Endometrial microvascular endothelial cells (primary cell): ENCODE measurements around the gene SLC39A11. TPM values are rescaled to one million over a fixed set of nuclear protein-coding genes. Genes with fewer than 3 reads are reported as not detected.
"Not testable (repeated sequence)": the region's sequence is repeated elsewhere in the genome, so short reads cannot be mapped to it uniquely, and the experiment has no call there.

Experiments used
- in situ Hi-C: cut with HindIII; loops from 2 replicates; pipeline ENCODE4 v1.10.0; 2017; ENCODE audit warnings: low sequenced_read_pairs, low pct_unique_long_range_greater_than_20kb; ENCODE audit errors: inconsistent ontology term
- total RNA-seq: library from RNA; depleted of rRNA; stranded (reverse); fragments of >200 nt; gene quantifications from one replicate; pipeline ENCODE4 v1.2.3, GENCODE V29; 2015; ENCODE audit errors: inconsistent ontology term

Gene SLC39A11
- total RNA-seq, 1 donor from 2014 or later, result 11.8 TPM

DNA sequence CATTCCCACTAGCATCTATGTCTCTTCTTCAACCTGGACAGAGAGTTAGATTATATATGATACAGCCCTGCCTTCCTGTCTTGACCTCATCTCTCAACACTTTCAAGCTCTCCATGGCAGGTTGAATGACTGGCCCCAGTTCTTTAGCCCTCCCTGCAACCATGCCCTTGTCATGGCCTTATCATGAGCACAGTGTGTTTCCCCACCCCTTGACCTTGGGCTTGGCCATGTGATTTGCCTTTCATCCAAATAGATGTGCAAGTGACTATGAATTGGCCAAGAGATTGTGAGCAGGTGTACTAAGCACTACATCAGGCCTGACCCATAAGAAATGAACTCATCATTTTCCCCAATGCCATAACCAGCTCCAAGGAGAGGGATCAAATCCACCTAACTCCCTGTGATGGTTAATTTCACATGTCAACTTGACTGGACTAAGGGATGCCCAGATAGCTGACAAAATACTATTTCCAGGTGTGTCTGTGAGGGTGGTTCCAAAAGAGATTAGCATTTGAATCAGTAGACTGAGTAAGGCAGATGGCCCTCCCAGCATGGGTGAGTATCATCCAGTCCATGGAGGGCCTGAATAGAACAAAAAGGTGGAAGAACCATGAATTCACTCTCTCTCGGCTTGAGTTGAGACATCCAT is 97.4 kb downstream of the SLC39A11 start:
- in situ Hi-C loops, result no loop called here

DNA sequence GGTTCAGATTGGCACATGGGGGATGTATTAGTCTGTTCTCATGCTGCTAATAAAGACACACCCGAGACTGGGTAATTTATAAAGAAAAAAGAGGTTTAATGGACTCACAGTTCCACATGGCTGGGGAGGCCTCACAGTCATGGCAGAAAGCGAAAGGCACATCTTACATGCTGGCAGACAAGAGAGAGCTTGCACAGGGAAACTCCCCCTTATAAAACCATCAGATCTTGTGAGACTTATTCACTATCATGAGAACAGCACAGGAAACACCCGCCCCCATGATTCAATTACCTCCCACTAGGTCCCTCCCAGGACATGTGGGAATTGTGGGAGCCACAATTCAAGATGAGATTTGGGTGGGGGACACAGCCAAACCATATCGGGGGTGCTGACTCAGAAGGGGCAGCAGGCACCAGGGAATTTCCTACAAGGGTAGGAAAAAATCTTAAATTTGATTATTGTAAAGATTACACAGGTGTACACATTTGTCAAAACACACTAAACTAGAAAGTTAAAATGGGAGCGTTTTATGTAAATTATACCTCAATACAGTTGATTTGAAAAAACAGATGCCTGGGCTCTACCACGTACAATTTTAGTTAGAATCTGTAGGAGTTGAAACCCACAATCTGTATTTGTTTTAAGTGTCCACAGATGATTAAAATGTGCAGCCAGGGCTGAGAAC is 99.6 kb downstream of the SLC39A11 start:
- in situ Hi-C loops, result not testable (repeated sequence)

DNA sequence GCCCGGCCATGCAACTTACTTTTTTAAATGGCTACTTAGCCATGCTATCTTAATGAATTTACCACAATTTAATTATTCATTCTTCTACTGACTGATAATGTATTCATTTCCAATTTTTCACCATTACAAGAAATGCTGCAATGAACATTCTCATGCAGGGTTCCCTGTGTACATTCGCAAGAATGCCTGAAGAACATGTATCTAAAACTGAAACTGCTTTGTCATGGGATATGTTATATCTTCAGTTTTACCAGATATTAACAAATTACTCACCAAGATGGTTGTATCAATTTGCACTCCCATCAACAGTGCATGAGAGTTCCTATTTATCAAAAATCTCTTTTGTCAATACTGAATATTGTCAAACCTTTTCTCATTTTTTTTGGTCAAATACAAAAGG is 100.8 kb downstream of the SLC39A11 start:
- in situ Hi-C loops, result no loop called here

DNA sequence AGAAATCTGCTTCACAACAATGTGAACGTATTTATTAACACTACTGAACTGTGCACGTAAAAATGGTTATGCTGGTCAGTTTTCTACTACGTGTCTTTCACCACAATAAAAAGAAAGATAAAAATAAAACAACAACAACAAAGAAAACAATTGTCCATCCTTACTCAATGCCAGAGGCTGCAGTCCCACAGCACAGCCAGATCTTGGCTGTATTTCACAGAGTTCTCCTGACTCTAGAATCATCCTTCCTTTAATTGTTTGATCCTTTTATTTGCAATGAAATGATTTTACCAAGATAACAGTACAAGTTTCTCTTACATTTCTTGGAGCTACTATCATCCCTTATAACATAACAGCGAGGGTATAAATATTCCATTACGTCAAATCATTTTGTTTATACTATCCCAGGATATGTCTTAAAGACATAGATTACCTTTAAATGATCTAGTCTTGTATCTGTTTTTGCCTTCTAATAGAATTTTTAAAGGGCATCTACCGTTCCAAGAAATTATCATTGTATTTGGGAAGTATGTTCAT is 103.3 kb downstream of the SLC39A11 start:
- in situ Hi-C loops, result no loop called here

DNA sequence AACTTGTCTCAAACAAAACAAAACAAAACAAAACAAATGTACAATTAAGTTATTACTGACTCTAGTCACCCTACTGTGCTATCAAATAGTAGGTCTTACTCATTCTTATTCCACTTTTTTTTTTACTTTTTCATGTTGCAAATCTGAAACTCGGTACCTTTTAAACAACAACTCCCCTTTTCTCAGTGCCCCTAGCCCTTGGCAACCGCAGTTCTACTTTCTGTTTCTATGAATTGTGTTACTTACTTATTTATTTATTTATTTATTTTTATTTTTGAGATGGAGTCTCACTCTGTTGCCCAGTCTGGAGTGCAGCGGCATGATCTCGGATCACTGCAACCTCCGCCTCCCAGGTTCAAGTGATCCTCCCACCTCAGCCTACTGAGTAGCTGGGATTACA is 104.0 kb downstream of the SLC39A11 start:
- in situ Hi-C loops, result no loop called here

DNA sequence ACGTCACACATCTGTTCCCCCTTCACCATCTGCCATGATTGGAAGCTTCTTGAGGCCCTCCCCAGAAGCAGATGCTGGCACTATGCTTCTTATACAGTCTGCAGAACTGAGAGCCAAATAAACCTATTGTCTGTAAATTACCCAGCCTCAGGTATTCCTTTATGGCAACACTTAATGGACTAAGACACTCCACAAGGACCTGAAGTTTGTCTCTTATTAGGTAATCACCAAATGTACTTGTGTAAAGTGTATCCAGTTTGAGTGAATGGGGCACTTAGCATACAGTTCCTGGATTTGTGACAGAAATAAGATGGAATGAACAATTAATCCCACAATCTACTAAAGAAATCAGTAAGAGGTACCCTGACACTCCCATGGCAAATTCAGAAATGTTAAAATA is 105.3 kb downstream of the SLC39A11 start:
- in situ Hi-C loops, result no loop called here

DNA sequence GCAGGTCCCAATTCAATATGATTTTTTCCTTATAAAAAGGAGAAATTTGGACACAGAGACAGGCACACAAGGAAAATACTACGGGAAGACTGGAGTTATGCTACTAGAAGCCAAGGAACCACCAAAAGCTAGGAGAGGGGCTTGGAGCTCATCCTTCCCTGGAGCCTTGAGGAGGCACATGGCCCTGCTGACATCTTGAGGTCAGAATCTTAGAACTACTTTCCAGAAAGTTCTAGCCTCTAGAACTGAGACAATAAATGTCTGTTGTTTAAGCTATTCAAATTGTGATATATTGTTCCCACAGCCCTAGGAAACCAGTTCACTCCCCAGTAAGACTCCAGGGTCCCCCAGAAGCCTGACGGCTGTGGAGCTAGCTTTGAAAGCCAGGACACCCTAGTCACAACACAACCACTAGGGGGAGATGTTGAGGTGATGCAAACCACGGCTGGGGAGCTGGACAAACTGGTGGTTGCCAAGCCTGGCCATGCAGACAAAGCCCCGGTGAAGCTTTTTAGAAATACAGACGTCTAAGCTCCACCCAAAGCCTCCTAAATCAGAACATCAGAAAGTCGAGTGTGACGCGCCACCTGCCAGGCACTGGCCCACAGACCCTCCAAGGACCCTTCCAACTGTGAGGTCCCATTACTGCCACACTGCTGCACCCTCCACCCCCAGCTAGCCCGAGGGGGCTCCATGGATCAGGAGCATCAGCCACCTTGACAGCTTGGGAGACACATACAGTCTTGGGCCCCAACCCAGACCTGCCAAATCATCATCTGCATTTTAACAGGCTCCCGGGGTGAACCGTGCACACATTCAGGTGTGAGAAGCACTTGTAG is 106.4 kb downstream of the SLC39A11 start:
- in situ Hi-C loops, result no loop called here

DNA sequence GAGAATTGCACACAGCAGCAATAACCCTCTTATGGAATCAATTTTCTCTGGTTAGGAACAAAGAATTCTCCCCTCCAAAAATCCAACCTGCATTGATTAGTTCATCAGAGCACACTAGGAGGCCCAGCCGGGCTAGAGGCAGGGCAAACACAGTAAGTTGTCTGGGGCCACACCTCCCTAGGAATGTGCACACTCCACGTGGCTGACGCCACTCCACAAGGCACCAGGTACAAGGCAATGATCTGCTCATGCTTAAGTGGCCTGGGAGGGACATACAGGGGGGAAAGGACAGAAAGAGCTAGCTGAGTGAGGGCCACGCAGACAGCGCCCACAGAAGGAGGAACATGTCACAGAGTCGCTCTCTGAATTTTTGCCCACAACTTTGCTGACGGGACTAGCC is 107.6 kb downstream of the SLC39A11 start:
- in situ Hi-C loops, result no loop called here

DNA sequence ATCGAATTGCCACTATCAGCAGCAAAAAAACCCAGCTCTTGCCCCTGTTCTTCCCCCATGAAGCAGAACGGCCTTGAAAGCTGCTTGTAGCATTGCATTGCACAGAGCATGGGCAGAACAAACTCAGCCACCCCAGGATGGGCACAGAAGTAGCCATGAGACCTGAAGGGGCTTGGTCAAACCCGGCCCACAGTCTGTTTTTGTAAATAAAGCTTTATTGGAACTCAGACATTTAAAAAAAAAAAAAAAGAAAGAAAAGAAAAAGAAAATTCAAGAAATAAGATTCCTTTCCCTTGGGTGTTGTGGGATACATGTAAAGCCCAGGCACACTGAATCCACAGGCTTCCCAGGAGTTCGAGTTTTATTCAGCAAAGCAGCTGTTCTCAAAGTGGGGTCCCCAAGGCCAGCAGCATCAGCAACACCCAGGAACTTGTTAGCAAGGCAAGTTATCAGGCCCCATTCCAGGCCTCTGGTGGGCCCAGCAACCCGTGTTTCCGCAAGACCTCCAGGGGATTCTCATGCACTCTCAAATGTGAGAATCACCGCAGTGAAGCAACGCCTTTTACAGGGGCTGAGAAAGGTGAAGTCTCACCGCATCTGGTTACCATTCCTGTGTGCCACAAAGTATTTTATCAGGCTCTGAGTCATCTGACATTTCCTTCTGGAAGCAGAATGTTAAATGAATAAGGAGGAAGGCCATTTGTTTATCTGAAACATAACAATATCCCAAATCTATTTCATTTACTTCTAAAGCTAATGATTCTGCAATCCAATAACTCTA is 108.2 kb downstream of the SLC39A11 start:
- in situ Hi-C loops, result no loop called here

DNA sequence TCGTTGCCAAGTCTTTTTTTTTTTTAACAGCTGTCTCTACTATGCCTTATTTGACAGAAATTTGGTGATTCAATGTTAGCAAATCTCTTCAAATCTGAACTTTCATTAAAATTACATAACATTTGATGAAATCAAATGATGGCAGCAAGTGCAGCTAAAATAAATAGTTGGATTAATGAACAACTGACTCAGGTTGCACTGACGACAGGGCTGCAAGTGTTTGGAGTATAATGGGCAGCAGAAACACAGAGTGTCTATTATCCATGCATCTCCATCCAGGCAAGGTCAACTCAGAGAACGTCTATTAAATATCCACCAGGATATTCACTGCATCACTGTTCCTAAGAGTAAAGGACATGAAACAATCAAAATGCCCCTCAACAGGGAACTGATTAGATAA is 109.8 kb downstream of the SLC39A11 start:
- in situ Hi-C loops, result no loop called here

DNA sequence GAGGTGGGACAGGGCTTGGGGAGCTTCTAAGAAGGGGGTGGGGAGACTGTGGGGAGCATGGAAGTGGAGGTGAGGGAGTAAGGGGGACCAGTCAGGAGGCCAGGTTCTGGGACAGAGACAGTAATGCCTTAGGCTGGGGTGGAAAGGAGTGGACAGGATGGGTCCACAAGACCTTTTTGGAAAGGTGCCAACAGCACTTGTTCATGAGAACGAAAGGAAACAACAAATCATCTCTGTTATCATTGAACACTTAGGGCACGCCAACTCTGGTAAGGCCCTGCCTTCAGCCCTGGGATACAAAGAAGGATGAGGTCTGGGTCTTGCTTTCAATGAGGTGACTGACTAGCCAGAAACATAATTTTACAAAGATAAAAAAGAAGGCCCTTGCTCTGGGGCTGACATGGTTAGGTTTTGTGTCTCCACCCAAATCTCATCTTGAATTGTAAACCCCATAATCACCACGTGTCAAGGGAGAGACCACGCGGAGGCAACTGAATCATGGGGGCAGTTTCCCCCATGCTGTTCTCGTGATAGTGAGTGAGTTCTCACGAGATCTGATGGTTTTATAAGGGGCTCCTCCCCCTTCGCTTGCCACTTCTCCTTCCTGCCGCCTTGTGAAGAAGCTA is 113.8 kb downstream of the SLC39A11 start:
- in situ Hi-C loops, result no loop called here

DNA sequence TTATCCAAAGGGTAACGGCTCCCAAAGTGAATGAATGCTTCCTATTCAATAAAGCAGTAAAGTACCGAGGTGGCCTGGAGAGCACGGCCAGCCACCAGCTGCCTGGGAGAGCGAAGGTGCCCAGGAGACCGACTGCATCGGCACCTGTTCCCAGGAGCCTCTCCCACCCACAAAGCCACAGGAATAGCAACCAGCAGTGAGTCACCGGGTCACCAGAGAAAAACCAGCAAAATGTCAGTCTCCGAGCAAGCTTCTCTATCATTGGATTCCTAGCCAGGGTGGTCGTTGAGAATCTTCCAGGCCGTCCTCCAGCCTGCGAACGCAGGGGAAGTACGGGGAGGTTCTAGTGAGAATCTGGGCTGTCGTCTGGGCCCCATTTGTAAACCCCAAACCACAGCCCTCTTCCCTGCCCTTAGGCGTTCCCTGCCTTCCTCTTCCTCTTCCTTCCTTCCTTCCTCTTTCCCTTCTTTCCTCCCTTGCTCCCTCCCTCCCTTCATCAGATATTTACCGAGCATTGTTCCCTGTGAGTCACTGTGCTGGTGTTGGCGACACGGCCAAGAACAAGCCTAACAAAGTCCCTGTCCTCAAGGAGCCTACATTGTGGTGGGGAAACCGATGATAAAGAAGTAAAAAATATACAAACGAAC is 114.6 kb downstream of the SLC39A11 start:
- in situ Hi-C loops, result no loop called here

DNA sequence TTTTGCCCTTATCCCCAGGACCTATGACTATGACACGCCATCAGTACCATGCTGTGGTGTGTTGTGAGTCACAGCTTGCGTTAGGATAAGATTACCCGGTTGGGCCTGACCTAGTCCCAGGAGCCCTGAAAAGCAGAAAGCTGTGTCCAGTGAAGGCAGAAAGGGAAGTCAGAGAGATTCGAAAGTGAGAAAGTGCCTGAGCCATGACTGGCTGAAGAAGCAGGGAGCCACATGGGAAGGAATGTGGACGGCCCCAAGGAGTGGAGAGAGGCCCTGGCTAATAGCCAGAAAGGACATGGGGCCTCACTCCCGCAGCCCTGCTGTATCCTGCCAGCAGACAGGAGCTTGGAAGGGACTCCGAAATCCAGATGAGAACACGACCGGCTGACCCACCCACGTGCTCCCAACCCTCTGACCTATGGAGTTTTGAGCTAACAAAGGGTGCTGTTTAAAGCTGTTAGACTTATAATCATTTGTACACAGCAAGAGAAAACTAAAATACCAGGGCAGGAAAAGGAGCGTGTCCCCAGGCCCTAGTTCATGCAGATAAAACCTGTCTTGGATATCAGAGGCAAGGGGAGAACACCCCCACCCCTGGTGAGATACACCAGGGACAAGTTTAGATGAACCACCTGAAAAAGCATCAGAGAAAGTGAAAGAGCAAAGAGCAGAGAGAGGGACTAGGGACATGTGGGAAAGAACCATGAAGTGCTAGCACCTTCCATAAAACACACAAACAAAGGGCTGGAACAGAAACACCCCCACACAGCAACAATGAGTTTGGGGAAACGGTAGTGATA is 115.3 kb downstream of the SLC39A11 start:
- in situ Hi-C loops, result no loop called here

DNA sequence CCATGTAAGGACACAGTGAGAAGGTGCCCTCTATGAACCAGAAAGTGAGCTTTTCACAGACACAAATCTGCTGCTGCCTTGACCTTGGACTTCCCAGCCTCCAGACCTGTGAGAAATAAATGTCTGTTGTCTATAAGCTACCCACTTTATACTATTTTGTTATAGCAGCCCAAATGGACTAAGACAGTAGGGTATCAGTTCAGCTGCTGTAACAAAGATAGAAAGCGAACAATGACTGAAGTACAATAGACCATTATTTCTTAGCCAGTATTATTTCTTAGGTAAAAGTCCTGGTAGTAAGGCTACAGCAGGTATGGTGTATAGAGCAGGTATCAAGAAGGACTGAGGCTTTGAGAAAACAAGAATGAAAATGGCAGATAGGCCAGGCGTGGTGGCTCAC is 117.0 kb downstream of the SLC39A11 start:
- in situ Hi-C loops, result no loop called here

DNA sequence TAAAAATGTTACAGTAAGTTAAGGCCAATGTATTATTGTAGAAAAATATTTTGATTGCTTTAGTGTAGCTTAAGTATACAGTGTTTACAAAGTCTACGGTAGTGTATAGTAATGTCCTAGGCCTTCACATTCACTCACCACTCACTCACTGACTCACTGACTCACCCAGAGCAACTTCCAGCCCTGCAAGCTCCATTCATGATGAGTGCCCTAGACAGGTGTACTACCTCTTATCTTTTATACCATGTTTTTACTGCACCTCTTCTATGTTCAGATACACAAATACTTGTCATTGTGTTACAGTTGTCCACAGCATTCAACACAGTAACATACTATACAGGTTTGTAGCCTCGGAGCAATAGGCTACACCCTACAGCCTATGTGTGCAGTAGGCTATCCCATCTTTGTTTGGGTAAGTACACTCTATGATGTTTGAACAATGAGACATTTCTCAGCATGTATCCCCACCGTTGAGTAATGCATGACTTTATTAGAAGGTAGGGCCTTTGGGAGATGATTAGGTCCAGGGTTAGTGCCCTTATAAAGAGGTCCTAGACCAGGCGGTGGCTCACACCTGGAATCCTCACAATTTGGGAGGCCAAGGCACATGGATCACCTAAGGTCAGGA is 117.8 kb downstream of the SLC39A11 start:
- in situ Hi-C loops, result no loop called here

DNA sequence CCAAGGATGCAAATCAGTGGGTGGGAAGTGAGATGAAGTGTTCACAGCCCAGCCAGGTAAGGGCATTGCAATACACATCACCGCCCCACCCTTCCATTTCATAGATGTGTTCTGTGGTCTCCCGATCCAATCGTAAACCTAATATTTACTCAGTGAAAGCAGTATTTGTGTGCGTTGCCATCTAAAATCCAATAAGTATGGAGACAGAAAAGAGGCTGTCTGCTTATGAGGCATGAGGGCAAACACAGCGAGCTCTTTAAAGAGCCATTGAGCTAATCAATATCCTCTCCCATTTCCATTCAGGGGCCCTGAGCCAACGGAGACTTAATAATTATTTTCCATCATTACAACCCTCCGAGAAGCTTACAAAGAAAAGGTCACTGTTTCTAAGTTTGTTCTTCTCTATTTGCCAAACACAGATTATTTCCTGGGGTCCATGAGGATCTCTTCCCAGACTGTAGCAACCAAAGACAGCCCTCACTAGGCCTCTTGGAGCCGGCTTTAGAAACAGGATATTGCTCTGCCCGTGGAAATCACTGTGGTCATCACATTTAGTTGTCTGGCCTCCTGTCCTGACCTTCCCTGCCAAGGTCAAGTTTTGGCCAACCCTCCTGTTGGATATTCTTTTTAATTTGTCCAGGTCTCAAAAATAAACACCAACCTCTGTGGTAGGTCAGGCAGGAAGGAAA is 120.1 kb downstream of the SLC39A11 start:
- in situ Hi-C loops, result no loop called here
